ES-I3 (cell line): ENCODE data around the gene KIF21B.

Experiments
- H3K36me3 ChIP-seq: 2 replicates; pipeline ENCODE4 v1.6.1; 2013; ENCODE audit warnings: mild to moderate bottlenecking, low read length, control low read depth, moderate library complexity; ENCODE audit not compliant: insufficient read depth
- H3K4me1 ChIP-seq: 2 replicates; pipeline ENCODE4 v1.6.1; 2013; ENCODE audit warnings: mild to moderate bottlenecking, control low read depth, low read length; ENCODE audit not compliant: insufficient read depth
- H3K9ac ChIP-seq: 2 replicates; pipeline ENCODE4 v1.6.1; 2013; ENCODE audit warnings: low read depth, mild to moderate bottlenecking, low read length, moderate library complexity
- H3K9me3 ChIP-seq: 2 replicates; pipeline ENCODE4 v1.6.1; 2013; ENCODE audit warnings: mild to moderate bottlenecking, low read length, moderate library complexity; ENCODE audit not compliant: control insufficient read depth, insufficient read depth

The KIF21B gene

GRCh38 chr1:201034671-201035070 lies 11.2 kb upstream of the KIF21B start:
- Histone ChIP-seq H3K4me1 (no peaks in the 10 kb centered on the region), H3K9ac (no peak overlapping the region), H3K36me3 (no peaks in the 10 kb centered on the region), H3K9me3 (no peaks in the 10 kb centered on the region)

- Histone ChIP-seq H3K9ac (no peak overlapping the region), H3K4me1 (no peaks in the 10 kb centered on the region), H3K9me3 (no peaks in the 10 kb centered on the region), H3K36me3 (no peaks in the 10 kb centered on the region)
These were observed 8.9 kb upstream of the KIF21B start for GRCh38 chr1:201032408-201032807.

- H3K36me3 ChIP-seq: no peaks in the 10 kb centered on the region
- no peaks in the 10 kb centered on the region for H3K9me3 ChIP-seq
- no peak overlapping the region for H3K9ac ChIP-seq
- peaks cover 8% of the 10 kb centered on the region; the same call in 1 of the 2 replicates for H3K4me1 ChIP-seq
These were observed 5.0 kb upstream of the KIF21B start for GRCh38 chr1:201028461-201028889.

- H3K9me3 ChIP-seq: no peaks in the 10 kb centered on the region
- no peaks in the 10 kb centered on the region for H3K36me3 ChIP-seq
- H3K9ac ChIP-seq: no peak overlapping the region
- H3K4me1 ChIP-seq: peaks cover 8% of the 10 kb centered on the region; the same call in 1 of the 2 replicates
These were observed 3.3 kb upstream of the KIF21B start for GRCh38 chr1:201026836-201027235.

- no peaks in the 10 kb centered on the region for H3K9me3 ChIP-seq
- H3K4me1 ChIP-seq: peaks cover 12% of the 10 kb centered on the region
- H3K36me3 ChIP-seq: no peaks in the 10 kb centered on the region
- no peak overlapping the region for H3K9ac ChIP-seq
These were observed 2.7 kb upstream of the KIF21B start for GRCh38 chr1:201026234-201026633.

- H3K9ac ChIP-seq: no peak overlapping the region
- H3K9me3 ChIP-seq: no peaks in the 10 kb centered on the region
- peaks cover 16% of the 10 kb centered on the region for H3K4me1 ChIP-seq
- H3K36me3 ChIP-seq: no peaks in the 10 kb centered on the region
These were observed 2.1 kb upstream of the KIF21B start for GRCh38 chr1:201025571-201026002.

- Histone ChIP-seq H3K4me1 (peaks cover 26% of the 10 kb centered on the region), H3K36me3 (no peaks in the 10 kb centered on the region), H3K9me3 (no peaks in the 10 kb centered on the region), H3K9ac (peak overlapping the region; percentile 59; the same call in 1 of the 2 replicates)
These were observed 1.1 kb upstream of the KIF21B start for GRCh38 chr1:201024625-201024998.

- no peaks in the 10 kb centered on the region for H3K9me3 ChIP-seq
- peaks cover 30% of the 10 kb centered on the region for H3K4me1 ChIP-seq
- peak overlapping the region; percentile 59; the same call in 1 of the 2 replicates for H3K9ac ChIP-seq
- no peaks in the 10 kb centered on the region for H3K36me3 ChIP-seq
These were observed 558 bp upstream of the KIF21B start for GRCh38 chr1:201023920-201024624.

- Histone ChIP-seq H3K4me1 (peaks cover 30% of the 10 kb centered on the region), H3K9me3 (no peaks in the 10 kb centered on the region), H3K36me3 (no peaks in the 10 kb centered on the region), H3K9ac (peak overlapping the region; percentile 64; the same call in 1 of the 2 replicates)
These were observed 546 bp downstream of the KIF21B start for GRCh38 chr1:201022820-201023516.

- H3K9ac ChIP-seq: peak overlapping the region; percentile 64; the same call in 1 of the 2 replicates
These were observed 1.1 kb downstream of the KIF21B start for GRCh38 chr1:201022493-201022819.

GRCh38 chr1:201021630-201022492 lies 1.7 kb downstream of the KIF21B start:
- Histone ChIP-seq H3K4me1 (peaks cover 30% of the 10 kb centered on the region), H3K9ac (peak overlapping the region; percentile 64; the same call in 1 of the 2 replicates), H3K9me3 (no peaks in the 10 kb centered on the region)

More at GRCh38 chr1:201022493-201022819, 1.1 kb downstream of the KIF21B start:
- H3K9me3 ChIP-seq: no peaks in the 10 kb centered on the region
- no peaks in the 10 kb centered on the region for H3K36me3 ChIP-seq
- H3K4me1 ChIP-seq: peaks cover 30% of the 10 kb centered on the region

GRCh38 chr1:201020721-201021629 lies 2.5 kb downstream of the KIF21B start:
- Histone ChIP-seq H3K36me3 (no peaks in the 10 kb centered on the region), H3K4me1 (peaks cover 30% of the 10 kb centered on the region), H3K9me3 (no peaks in the 10 kb centered on the region), H3K9ac (no peak overlapping the region)

More at GRCh38 chr1:201021630-201022492, 1.7 kb downstream of the KIF21B start:
- H3K36me3 ChIP-seq: no peaks in the 10 kb centered on the region

GRCh38 chr1:201020040-201020591 lies 3.4 kb downstream of the KIF21B start:
- no peaks in the 10 kb centered on the region for H3K36me3 ChIP-seq
- H3K4me1 ChIP-seq: peaks cover 25% of the 10 kb centered on the region
- no peak overlapping the region for H3K9ac ChIP-seq
- H3K9me3 ChIP-seq: no peaks in the 10 kb centered on the region
